GM18951 (cell line): ENCODE measurements around the gene CDS2.

Experiments used
- POLR2A ChIP-seq: IDR thresholded peaks from 4 replicates; pipeline ENCODE4 v1.6.1; 2011; ENCODE audit warnings: mild to moderate bottlenecking; ENCODE audit not compliant: insufficient read length, insufficient read depth; ENCODE audit errors: extremely low read depth
- in situ Hi-C: fragments of 300-500 bp; cut with MboI; formaldehyde crosslinking; loops from one replicate; pipeline ENCODE4 v1.12.0; 2022; ENCODE audit warnings: low sequenced_read_pairs, mixed read lengths, inconsistent platforms; ENCODE audit not compliant: unreplicated experiment

CDS2 gene

GRCh38 chr20:5205348-5206210 is 78.8 kb downstream of the CDS2 start:
- TF ChIP-seq POLR2A = no peak
- in situ Hi-C loops = no loop called here

GRCh38 chr20:5207138-5207537 is 80.3 kb downstream of the CDS2 start:
- no peak for TF ChIP-seq POLR2A

GRCh38 chr20:5211803-5212714 is 85.3 kb downstream of the CDS2 start:
- in situ Hi-C loops = no loop called here
- no peak for TF ChIP-seq POLR2A

More at GRCh38 chr20:5207138-5207537, 80.3 kb downstream of the CDS2 start:
- in situ Hi-C loops = no loop called here

DNA sequence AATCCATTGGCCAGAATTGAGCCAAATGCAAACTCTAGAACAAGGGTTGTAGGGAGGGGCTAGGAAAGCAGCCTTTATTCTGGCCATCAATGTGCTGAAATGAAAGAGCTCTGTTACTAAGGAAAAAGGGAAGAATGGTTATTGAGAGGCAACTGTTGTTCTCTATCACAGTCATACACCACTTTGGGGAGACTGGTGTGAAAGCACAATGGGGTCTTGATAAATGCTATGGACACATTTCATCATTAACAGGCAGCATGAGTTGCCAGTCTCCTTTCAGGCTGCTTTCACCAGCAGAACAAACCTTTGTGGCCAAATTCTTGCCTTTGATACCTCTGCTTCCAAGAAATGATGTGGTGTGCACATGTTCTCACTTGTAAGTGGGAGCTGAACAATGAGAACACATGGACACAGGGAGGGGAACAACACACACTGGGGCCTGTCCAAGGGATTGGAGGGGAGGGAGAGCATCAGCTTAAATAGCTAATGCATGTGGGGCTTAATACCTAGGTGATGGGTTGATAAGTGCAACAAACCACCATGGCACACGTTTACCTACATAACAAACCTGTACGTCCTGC is 86.2 kb downstream of the CDS2 start:
- no peak for TF ChIP-seq POLR2A
- in situ Hi-C loops = no loop called here

DNA sequence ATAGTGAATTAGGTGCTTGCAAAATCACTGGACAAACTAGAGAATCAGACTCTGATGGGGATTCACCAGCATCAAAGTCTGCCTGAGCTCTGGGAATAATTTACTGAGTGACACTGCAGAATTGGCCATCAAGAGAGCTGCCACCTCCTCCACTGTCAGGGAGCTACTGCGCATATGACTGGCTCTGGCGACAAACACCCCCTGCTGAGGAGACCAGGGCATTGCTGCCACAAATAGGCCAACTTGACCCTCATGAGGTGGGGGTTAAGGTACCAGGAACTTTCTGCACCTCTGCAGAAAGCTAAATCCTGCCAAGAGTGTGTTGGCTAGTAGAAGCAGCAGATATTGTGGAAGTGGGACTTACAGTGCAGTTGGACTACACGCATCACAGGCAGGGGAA is 88.0 kb downstream of the CDS2 start:
- no peak for TF ChIP-seq POLR2A
- in situ Hi-C loops = no loop called here

GRCh38 chr20:5215672-5216304 is 89.0 kb downstream of the CDS2 start:
- in situ Hi-C loops = no loop called here
- no peak for TF ChIP-seq POLR2A

DNA sequence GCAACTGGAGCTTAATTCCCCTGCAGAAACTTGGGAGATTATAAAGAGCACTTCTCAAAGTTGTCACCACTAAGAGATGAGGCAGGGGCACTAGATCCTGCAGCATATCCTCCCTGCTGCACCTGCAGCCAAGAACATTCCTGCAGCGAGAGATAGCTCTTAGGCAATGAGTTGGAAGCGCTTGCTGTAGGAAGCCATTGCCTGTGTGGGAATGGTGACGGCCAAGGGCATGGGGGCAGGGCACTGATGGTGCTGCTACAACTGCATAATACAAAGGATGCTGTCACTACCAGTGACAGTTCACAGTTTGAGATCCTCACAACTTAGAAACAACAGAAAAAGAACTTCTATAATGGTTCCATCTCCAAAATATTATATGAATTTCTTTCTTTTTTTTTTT is 89.9 kb downstream of the CDS2 start:
- no peak for TF ChIP-seq POLR2A
- in situ Hi-C loops = no loop called here

- TF ChIP-seq POLR2A = no peak
- in situ Hi-C loops = no loop called here
Observed at GRCh38 chr20:5217616-5218015, 90.8 kb downstream of the CDS2 start.

- in situ Hi-C loops = no loop called here
- no peak for TF ChIP-seq POLR2A
Observed at GRCh38 chr20:5220321-5221060, 93.7 kb downstream of the CDS2 start.

DNA sequence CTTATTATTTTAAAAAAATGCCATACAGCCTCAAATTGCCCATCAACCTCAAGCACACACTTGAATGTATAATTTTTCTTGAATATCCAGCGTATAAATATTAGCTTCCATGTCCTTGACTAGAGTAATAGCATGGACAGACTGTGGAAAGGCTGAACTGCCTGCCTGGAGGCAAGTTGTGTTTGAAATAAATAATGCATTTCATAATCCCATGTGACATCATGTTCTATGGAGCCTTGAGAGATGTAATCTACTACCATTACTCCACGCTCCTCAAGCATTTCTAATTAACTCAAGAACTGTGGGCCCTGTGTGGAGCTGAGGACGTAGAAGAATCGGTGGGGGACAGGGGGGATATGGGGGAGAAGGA is 94.2 kb downstream of the CDS2 start:
- in situ Hi-C loops = no loop called here
- TF ChIP-seq POLR2A = no peak

- in situ Hi-C loops = no loop called here
- TF ChIP-seq POLR2A = no peak
Observed at GRCh38 chr20:5222919-5223634, 96.3 kb downstream of the CDS2 start.

DNA sequence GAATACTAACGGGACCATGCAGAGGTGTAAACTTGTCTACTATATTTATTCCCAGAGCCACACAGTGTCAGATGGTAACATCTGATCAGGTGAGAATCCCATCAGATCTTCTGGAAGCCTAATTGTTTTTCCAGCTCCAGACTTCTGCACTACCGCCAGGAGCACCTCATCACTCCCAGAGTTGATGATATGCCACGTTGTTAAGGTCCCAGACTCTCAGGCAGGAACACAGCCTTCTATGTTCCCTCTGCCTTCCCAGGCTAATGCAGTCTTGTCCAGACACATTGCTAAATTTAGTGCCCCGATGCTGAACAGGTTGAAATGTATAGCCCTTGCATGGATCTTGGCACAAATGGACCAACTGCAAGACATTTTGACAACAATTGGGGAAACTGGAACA is 103.7 kb downstream of the CDS2 start:
- no peak for TF ChIP-seq POLR2A
- in situ Hi-C loops = no loop called here
